Activated B cell treated with CpG ODN at 0.5 μM for 24 hours (primary cell): ENCODE data around the gene ARHGAP24. TPM values are rescaled to one million over a fixed set of nuclear protein-coding genes. Genes with fewer than 3 reads are reported as not detected.

Experiments used
- ATAC-seq: fragments of 200-7000 bp; cut with Tn5 transposase; one replicate; pipeline ENCODE4 v1.10.0; 2021; ENCODE audit warnings: low read depth, mild to moderate bottlenecking, moderate library complexity
- CTCF ChIA-PET: fragments of 350-600 bp; sonication (Branson Sonifier 250); formaldehyde crosslinking; loops from one replicate; lab custom pipeline; 2021; ENCODE audit warnings: antibody characterized with exemption; lab: Charles Lee
- POLR2A ChIA-PET: fragments of 350-600 bp; sonication (Branson Sonifier 250); formaldehyde crosslinking; loops from one replicate; lab custom pipeline; 2021; ENCODE audit warnings: antibody characterized with exemption; lab: Charles Lee
- DNase-seq: peaks from one replicate; pipeline ENCODE4 v3.0.0; 2022
- H3K27ac Mint-ChIP-seq: one replicate; pipeline ENCODE4 v1.8.0; 2020; ENCODE audit warnings: mixed read lengths
- H3K27me3 Mint-ChIP-seq: one replicate; pipeline ENCODE4 v1.8.0; 2021; ENCODE audit warnings: mixed read lengths
- H3K36me3 Mint-ChIP-seq: one replicate; pipeline ENCODE4 v1.8.0; 2021; ENCODE audit warnings: low read depth, mixed read lengths
- H3K4me1 Mint-ChIP-seq: one replicate; pipeline ENCODE4 v1.8.0; 2021; ENCODE audit warnings: mixed read lengths
- H3K4me3 Mint-ChIP-seq: one replicate; pipeline ENCODE4 v1.8.0; 2020; ENCODE audit warnings: mild to moderate bottlenecking, mixed read lengths
- H3K9me3 Mint-ChIP-seq: one replicate; pipeline ENCODE4 v1.8.0; 2020; ENCODE audit warnings: mixed read lengths
- CTCF ChIP-seq: fragments of 200-600 bp; IDR thresholded peaks from one replicate; pipeline ENCODE4 v1.8.0; 2022; ENCODE audit warnings: antibody characterized with exemption, mild to moderate bottlenecking
- intact Hi-C: fragments of 100-400 bp; cut with micrococcal nuclease; formaldehyde crosslinking; loops from one replicate; pipeline ENCODE4 v1.15.1; 2024
- total RNA-seq: library from RNA; stranded (reverse); gene quantifications from 2 replicates; pipeline ENCODE4 v1.2.3, GENCODE V29; 2022

Gene ARHGAP24
- total RNA-seq, 1 donor from 2014 or later, result 231 TPM

DNA sequence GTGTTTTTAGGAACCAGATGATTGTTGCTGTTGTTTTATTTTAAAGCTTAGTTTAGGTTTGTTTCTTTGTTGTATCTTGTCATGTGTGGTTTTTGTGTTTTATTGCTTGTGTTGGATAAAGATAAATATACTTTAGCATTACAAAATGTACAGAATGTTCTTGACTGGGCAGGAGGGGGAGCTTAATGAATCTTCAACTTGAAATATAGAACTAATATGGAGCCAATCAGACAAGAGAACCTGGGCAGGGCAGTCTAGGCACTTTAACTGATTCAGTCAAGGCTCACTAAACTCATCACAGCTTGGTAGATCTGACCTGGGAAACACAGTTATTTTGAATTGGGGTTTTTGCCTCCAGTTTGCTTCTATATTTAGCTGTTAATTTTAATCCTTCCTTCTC is 304.2 kb downstream of the ARHGAP24 start:
- CTCF ChIA-PET, result interaction anchor here (1.0 to 2.0 kb wide), 4 partner anchors 14 to 32 kb away, joined by 3 to 13 read pairs (median 5); no protein-coding TSS in a partner anchor
- intact Hi-C loops, result no loop called here
- Mint-ChIP-seq H3K36me3 (peaks cover 2% of the 10 kb centered on the region), H3K9me3 (peaks cover 4% of the 10 kb centered on the region), H3K4me3 (peak overlapping the region; percentile 91), H3K4me1 (peaks cover 74% of the 10 kb centered on the region), H3K27me3 (no peaks in the 10 kb centered on the region), H3K27ac (peak overlapping the region; percentile 93)
- no peak for DNase-seq
- POLR2A ChIA-PET, result interaction anchor here (1.0 to 1.5 kb wide), 4 partner anchors 30 to 228 kb away, joined by 3 to 4 read pairs (median 4); no protein-coding TSS in a partner anchor
- TF ChIP-seq CTCF, result no peak
- no peak for ATAC-seq

DNA sequence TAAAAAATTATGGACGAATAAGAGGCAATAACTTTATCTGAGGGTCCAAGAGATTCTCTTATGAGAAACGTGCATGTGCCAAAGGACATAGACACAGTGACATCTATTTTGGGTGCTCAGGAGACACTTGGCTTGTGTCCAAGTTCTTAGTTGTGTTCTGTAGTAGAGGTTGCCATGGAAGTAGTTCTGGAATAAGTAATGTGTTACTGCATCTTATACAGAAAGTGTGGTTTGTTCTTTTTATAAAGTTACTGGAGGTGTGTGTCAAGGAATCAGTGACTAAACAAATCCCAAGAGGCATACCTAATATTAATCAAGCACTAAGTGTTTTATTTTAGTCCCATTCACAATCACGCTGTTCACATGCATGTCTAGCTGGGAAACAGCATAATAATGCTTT is 305.7 kb downstream of the ARHGAP24 start:
- H3K27me3 Mint-ChIP-seq, result no peaks in the 10 kb centered on the region
- no peaks in the 10 kb centered on the region for H3K9me3 Mint-ChIP-seq
- H3K27ac Mint-ChIP-seq, result no peak overlapping the region
- H3K4me3 Mint-ChIP-seq, result no peak overlapping the region
- CTCF ChIA-PET, result interaction anchor here (1.1 kb wide), 1 partner anchor 16 kb away, joined by 3 read pairs; no protein-coding TSS in a partner anchor
- peaks cover 70% of the 10 kb centered on the region for H3K4me1 Mint-ChIP-seq
- DNase-seq (no peak), ATAC-seq (no peak)
- POLR2A ChIA-PET, result no interaction called here
- intact Hi-C loops, result no loop called here
- no peaks in the 10 kb centered on the region for H3K36me3 Mint-ChIP-seq
- TF ChIP-seq CTCF, result no peak

- Mint-ChIP-seq H3K4me1 (peaks cover 57% of the 10 kb centered on the region), H3K4me3 (no peak overlapping the region), H3K27ac (no peak overlapping the region), H3K27me3 (no peaks in the 10 kb centered on the region), H3K9me3 (no peaks in the 10 kb centered on the region), H3K36me3 (peaks cover 6% of the 10 kb centered on the region)
- ChIA-PET POLR2A (no interaction called here), CTCF (interaction anchor here (1.0 kb wide), 1 partner anchor 13 kb away, joined by 6 read pairs; no protein-coding TSS in a partner anchor)
- DNase-seq (no peak), ATAC-seq (peak; percentile 54)
- intact Hi-C loops, result no loop called here
- TF ChIP-seq CTCF, result no peak
These were observed 308.5 kb downstream of the ARHGAP24 start for GRCh38 chr4:85783483-85783882.

GRCh38 chr4:85783900-85784299 is 308.9 kb downstream of the ARHGAP24 start:
- ATAC-seq, result no peak
- Mint-ChIP-seq H3K4me3 (no peak overlapping the region), H3K36me3 (peaks cover 6% of the 10 kb centered on the region), H3K4me1 (peaks cover 53% of the 10 kb centered on the region), H3K9me3 (no peaks in the 10 kb centered on the region), H3K27me3 (no peaks in the 10 kb centered on the region), H3K27ac (peak overlapping the region; percentile 2)
- TF ChIP-seq CTCF, result no peak
- ChIA-PET CTCF (interaction anchor here (1.0 kb wide), 1 partner anchor 13 kb away, joined by 6 read pairs; no protein-coding TSS in a partner anchor), POLR2A (no interaction called here)
- DNase-seq, result no peak
- intact Hi-C loops, result no loop called here

DNA sequence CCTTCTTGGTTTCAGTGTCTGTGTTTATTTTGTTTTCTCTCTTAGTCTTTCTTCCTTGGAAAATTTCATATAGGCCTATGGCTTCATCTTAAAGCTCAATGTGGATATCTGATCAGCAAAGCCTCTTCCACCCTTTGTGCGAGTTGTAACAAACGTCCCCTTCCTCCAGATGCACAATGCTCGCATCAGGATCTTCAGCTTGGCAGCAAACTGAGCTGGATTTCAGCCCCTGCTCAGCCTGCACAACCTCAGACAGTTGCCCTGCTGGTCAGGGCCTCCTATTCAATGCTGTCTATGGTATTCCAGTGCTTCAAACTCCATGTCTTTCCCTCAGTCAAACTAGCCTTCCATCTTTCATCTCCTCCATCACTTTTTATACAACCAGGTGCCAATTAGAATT is 309.4 kb downstream of the ARHGAP24 start:
- H3K27me3 Mint-ChIP-seq, result no peaks in the 10 kb centered on the region
- ChIA-PET POLR2A (no interaction called here), CTCF (interaction anchor here (1.0 kb wide), 1 partner anchor 13 kb away, joined by 6 read pairs; no protein-coding TSS in a partner anchor)
- no peak overlapping the region for H3K27ac Mint-ChIP-seq
- ATAC-seq (no peak), DNase-seq (no peak)
- H3K36me3 Mint-ChIP-seq, result peaks cover 7% of the 10 kb centered on the region
- no peak overlapping the region for H3K4me3 Mint-ChIP-seq
- no peak for TF ChIP-seq CTCF
- intact Hi-C loops, result no loop called here
- H3K4me1 Mint-ChIP-seq, result peaks cover 48% of the 10 kb centered on the region
- no peaks in the 10 kb centered on the region for H3K9me3 Mint-ChIP-seq
